AG09319 (cell line): ENCODE results near the gene NMU.
"Not testable (repeated sequence)": the region's sequence is repeated elsewhere in the genome, so short reads cannot be mapped to it uniquely, and the experiment has no call there.

Experiments
- DNase-seq: peaks from one replicate; pipeline ENCODE4 v3.0.0-alpha.2; 2010; ENCODE audit warnings: low read depth; ENCODE audit errors: extremely low read depth
- TF ChIP-seq, protein P1 (sequence below): IDR thresholded peaks from 2 replicates; pipeline ENCODE4 v1.5.1; 2011; ENCODE audit warnings: low read depth, mild to moderate bottlenecking, inconsistent platforms, low read length, moderate library complexity

Gene NMU

DNA sequence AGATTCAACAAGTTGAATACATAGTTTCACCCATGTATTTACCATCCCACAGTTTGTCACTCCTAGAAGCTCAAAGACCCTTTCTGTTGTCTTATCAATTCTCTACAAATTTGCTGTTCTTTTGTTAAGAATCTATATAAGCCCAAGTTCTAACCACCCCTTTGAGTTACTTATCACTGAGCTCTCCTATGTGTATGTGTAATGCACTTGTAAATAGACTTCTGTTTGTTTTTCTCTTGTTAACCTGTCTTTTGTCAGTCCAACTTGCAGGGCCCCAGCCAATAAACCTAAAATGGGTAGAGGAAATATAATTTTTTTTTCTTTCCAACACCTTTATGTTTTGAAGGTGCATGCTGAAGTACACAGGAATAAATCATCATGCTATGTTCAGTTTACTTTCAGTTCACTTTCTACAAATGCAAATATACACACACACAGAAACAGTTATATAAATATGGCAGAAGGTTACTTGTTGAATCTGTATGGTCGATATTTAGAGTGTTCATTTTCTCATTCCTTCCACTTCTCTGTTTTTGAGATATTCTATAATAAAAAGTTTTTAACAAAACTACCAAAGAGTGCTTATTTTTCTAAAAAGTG is 67.1 kb downstream of the NMU start:
- TF ChIP-seq, protein P1, sequence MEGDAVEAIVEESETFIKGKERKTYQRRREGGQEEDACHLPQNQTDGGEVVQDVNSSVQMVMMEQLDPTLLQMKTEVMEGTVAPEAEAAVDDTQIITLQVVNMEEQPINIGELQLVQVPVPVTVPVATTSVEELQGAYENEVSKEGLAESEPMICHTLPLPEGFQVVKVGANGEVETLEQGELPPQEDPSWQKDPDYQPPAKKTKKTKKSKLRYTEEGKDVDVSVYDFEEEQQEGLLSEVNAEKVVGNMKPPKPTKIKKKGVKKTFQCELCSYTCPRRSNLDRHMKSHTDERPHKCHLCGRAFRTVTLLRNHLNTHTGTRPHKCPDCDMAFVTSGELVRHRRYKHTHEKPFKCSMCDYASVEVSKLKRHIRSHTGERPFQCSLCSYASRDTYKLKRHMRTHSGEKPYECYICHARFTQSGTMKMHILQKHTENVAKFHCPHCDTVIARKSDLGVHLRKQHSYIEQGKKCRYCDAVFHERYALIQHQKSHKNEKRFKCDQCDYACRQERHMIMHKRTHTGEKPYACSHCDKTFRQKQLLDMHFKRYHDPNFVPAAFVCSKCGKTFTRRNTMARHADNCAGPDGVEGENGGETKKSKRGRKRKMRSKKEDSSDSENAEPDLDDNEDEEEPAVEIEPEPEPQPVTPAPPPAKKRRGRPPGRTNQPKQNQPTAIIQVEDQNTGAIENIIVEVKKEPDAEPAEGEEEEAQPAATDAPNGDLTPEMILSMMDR = no peak
- DNase-seq = no peak

DNA sequence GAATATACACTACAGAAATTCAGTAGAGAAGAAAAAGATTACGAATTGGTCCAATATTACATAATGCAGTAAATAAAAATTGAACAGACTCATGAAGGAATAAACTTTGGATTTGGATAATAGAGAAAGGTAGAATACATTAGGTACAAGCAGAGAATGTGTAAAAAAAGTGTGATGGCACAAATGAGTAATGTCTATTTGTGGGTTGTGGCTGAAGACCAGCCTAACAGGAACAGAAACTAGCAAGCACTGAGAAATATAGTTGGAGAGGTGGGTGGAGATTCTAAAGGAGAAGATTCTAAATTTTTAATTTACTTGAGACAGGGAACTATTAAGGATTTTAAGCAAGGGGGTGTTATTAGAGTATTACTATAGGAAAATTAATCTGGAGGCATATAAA is 74.2 kb downstream of the NMU start:
- DNase-seq = no peak
- TF ChIP-seq, protein P1 = no peak

DNA sequence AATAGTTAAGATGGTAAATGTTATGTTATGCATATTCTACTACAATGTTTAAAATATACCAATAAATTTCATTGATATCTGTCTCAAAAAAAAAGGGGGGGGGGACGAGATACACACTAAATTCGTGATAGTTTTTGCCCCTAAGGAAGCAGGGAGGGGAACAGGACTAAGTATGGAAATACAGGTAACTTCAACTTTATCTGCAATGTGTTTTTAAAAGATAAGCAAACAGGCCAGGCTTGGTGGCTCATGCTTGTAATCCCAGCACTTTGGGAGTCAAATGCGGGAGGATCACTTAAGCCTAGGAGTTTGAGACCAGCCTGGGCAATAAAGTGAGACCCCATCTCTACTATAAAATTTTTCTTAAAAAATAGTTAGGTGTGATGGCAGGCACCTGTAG is 76.0 kb downstream of the NMU start:
- DNase-seq = no peak
- TF ChIP-seq, protein P1 = no peak

DNA sequence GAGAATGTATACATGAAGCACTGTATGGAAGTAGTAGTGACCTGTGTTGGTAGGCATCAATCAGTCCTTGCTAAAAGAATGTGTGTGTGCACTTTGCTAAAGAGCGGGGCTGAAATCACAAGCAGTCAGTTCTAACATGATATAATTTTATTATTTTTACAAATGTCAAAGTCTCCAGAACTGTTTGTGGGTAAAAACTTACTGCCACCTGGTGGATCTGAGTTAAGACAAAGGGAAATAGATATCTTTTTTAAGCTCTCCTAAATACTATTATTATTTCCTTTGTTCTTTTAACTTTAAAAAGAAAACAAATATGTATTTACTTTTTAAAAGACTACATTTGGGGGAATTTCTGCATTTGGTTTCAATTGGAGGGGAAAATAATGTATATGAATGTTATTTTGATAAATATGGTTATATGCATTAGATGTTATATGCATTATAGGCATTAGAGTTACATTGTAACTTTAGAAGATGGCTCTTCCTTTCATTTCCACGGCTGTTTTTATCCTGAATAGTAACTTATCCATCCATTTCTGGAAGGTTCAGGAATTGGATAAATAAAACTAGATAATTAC is 81.6 kb downstream of the NMU start:
- peak; percentile 39 for DNase-seq
- TF ChIP-seq, protein P1 = peak; percentile 51

DNA sequence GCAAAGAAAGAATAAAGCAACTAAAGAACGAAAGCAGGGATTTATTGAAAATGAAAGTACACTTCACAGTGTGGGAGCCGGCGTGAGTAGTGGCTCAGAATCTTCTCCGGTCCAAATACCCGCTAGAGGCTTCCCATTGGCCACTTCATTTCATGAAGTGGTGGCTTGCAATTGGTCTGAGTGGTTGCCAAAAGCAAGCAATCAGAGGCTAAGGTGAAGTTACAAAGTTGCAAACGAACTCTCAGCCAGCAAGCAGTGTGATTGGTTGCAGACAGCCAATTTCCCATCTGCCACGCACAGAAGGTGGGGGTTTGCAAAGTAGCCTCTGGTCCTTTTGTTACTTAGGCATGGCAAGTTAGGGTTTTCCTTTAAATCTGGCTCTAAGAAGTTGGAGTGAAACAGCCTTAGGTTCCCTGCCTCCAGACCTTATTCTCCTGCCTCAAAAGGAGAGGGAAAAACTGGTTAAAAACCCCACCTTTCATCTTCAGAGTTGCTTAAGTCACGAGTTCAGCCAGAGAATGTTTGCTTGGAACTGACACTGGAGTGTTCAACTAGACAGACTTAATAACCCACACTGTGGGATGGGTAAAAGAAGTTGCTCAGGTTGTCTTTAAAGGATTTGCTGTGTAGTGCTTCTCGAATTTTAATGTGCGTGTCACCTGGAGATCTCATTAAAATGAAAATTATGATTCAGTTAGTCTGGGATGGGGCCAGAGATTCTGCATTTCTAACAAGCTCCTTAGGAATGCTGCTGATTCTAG is 82.5 kb downstream of the NMU start:
- DNase-seq = peak; percentile 62
- TF ChIP-seq, protein P1 = no peak

DNA sequence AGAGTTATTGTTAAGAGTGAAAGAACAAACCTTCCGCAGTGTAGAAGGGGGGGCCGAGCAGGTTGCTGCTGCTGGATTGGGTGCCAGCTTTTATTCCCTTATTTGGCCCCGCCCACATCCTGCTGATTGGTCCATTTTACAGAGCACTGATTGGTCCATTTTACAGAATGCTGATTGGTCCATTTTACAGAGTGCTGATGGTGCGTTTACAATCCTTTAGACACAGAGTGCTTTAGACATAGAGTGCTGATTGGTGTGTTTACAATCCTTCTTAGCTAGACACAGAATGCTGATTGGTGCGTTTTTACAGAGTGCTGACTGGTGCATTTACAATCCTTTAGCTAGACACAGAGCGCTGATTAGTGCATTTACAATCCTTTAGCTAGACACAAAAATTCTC is 84.1 kb downstream of the NMU start:
- not testable (repeated sequence) for DNase-seq

DNA sequence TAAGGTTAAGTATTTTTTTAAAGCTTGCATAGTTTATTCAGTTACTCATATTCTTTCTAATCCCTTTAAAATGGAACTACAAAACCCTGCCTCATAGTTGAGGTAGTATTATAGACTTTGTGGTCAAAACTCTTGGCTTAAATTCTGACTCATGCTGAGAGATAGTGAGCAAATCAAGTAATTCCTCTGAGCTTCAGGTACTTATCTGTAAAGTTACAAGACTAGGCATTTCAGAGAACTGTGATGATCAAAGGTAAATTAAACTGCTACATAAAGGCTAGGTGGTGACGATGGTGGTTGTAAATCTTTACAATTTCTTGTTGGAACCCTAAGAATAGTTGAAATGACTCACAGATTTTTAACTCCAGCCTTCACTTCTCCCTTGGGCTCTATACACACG is 86.2 kb downstream of the NMU start:
- TF ChIP-seq, protein P1 = no peak

DNA sequence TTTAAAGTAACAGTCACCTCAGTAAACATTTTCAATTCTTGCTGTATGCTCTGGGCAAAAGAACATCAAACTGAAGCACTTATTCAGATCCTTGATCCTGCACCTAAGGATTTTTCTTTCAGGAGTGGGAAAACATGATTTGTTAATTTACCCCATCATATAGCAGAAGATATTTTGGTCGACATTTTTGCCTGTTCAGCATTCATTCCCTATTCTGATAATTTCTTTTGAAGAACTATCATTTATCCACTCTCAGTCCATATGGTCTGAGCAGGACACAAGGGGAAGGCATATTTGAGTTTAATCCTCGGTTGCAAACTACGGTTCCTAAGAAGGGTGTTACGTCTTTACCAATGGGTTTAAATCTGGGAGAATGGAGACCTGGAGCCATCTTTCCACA is 88.2 kb downstream of the NMU start:
- no peak for DNase-seq
- TF ChIP-seq, protein P1 = no peak

More for the DNA sequence above, 86.2 kb downstream of the NMU start:
- DNase-seq = no peak
